ENCODE data around the gene SAG.

The SAG gene

GRCh38 chr2:233346930-233347329 lies 39.3 kb downstream of the SAG start:
- Mint-ChIP-seq H3K4me3 (no peak overlapping the region), H3K36me3 (ENCODE audit: low read depth) (no peaks in the 10 kb centered on the region), H3K9me3 (no peaks in the 10 kb centered on the region), H3K27me3 (ENCODE audit: low read depth) (peaks cover 3% of the 10 kb centered on the region), H3K4me1 (ENCODE audit: low read depth) (peaks cover 18% of the 10 kb centered on the region), H3K27ac (no peak overlapping the region)
- DNase-seq (ENCODE audit: low spot score): no peak

GRCh38 chr2:233349005-233349998 lies 41.7 kb downstream of the SAG start:
- H3K4me3 Mint-ChIP-seq: peak overlapping the region; percentile 17
- no peak for DNase-seq (ENCODE audit: low spot score)
- H3K4me1 Mint-ChIP-seq (ENCODE audit: low read depth): peaks cover 30% of the 10 kb centered on the region
- peaks cover 2% of the 10 kb centered on the region for H3K36me3 Mint-ChIP-seq (ENCODE audit: low read depth)
- H3K9me3 Mint-ChIP-seq: no peaks in the 10 kb centered on the region
- no peaks in the 10 kb centered on the region for H3K27me3 Mint-ChIP-seq (ENCODE audit: low read depth)
- peak overlapping the region; percentile 26 for H3K27ac Mint-ChIP-seq

- Mint-ChIP-seq H3K4me3 (peak overlapping the region; percentile 2), H3K4me1 (ENCODE audit: low read depth) (peaks cover 36% of the 10 kb centered on the region), H3K27ac (no peak overlapping the region), H3K9me3 (no peaks in the 10 kb centered on the region), H3K27me3 (ENCODE audit: low read depth) (no peaks in the 10 kb centered on the region), H3K36me3 (ENCODE audit: low read depth) (peaks cover 6% of the 10 kb centered on the region)
- peak; percentile 30 for DNase-seq (ENCODE audit: low spot score)
These were observed 43.1 kb downstream of the SAG start for GRCh38 chr2:233350708-233351107.

- no peak overlapping the region for H3K4me3 Mint-ChIP-seq
- H3K9me3 Mint-ChIP-seq: no peaks in the 10 kb centered on the region
- DNase-seq (ENCODE audit: low spot score): no peak
- peaks cover 13% of the 10 kb centered on the region for H3K36me3 Mint-ChIP-seq (ENCODE audit: low read depth)
- peaks cover 43% of the 10 kb centered on the region for H3K4me1 Mint-ChIP-seq (ENCODE audit: low read depth)
- no peak overlapping the region for H3K27ac Mint-ChIP-seq
- H3K27me3 Mint-ChIP-seq (ENCODE audit: low read depth): no peaks in the 10 kb centered on the region
These were observed 43.8 kb downstream of the SAG start for GRCh38 chr2:233351423-233351822.

GRCh38 chr2:233352141-233352842 lies 44.7 kb downstream of the SAG start:
- Mint-ChIP-seq H3K4me3 (peak overlapping the region; percentile 1), H3K4me1 (ENCODE audit: low read depth) (peaks cover 50% of the 10 kb centered on the region), H3K9me3 (no peaks in the 10 kb centered on the region), H3K27ac (no peak overlapping the region), H3K36me3 (ENCODE audit: low read depth) (peaks cover 19% of the 10 kb centered on the region), H3K27me3 (ENCODE audit: low read depth) (no peaks in the 10 kb centered on the region)
- DNase-seq (ENCODE audit: low spot score): no peak

GRCh38 chr2:233353101-233353768 lies 45.6 kb downstream of the SAG start:
- no peaks in the 10 kb centered on the region for H3K27me3 Mint-ChIP-seq (ENCODE audit: low read depth)
- peak overlapping the region; percentile 88 for H3K27ac Mint-ChIP-seq
- peak overlapping the region; percentile 88 for H3K4me3 Mint-ChIP-seq
- peaks cover 53% of the 10 kb centered on the region for H3K4me1 Mint-ChIP-seq (ENCODE audit: low read depth)
- no peaks in the 10 kb centered on the region for H3K9me3 Mint-ChIP-seq
- no peak for DNase-seq (ENCODE audit: low spot score)
- H3K36me3 Mint-ChIP-seq (ENCODE audit: low read depth): peaks cover 19% of the 10 kb centered on the region

GRCh38 chr2:233353769-233354499 lies 46.3 kb downstream of the SAG start, which contains the start of gene DGKD:
TSS of gene DGKD (plus strand) at chr2:233354494. CDS start at chr2:233354519, 25 bp downstream.
- peak; percentile 61 for DNase-seq (ENCODE audit: low spot score)
- Mint-ChIP-seq H3K27me3 (ENCODE audit: low read depth) (no peaks in the 10 kb centered on the region), H3K27ac (peak within 1 kb of the TSS; percentile 88), H3K4me1 (ENCODE audit: low read depth) (peaks cover 56% of the 10 kb centered on the region), H3K9me3 (no peaks in the 10 kb centered on the region), H3K36me3 (ENCODE audit: low read depth) (peaks cover 25% of the 10 kb centered on the region), H3K4me3 (peak within 1 kb of the TSS; percentile 89)

GRCh38 chr2:233354500-233354924 lies 46.9 kb downstream of the SAG start:
- peaks cover 25% of the 10 kb centered on the region for H3K36me3 Mint-ChIP-seq (ENCODE audit: low read depth)
- no peaks in the 10 kb centered on the region for H3K9me3 Mint-ChIP-seq
- H3K27me3 Mint-ChIP-seq (ENCODE audit: low read depth): no peaks in the 10 kb centered on the region
- no peak for DNase-seq (ENCODE audit: low spot score)
- H3K4me3 Mint-ChIP-seq: no peak overlapping the region
- H3K4me1 Mint-ChIP-seq (ENCODE audit: low read depth): peaks cover 56% of the 10 kb centered on the region
- H3K27ac Mint-ChIP-seq: no peak overlapping the region

GRCh38 chr2:233354971-233355574 lies 47.5 kb downstream of the SAG start:
- Mint-ChIP-seq H3K9me3 (no peaks in the 10 kb centered on the region), H3K27me3 (ENCODE audit: low read depth) (no peaks in the 10 kb centered on the region), H3K4me3 (peak overlapping the region; percentile 89), H3K36me3 (ENCODE audit: low read depth) (peaks cover 29% of the 10 kb centered on the region), H3K4me1 (ENCODE audit: low read depth) (peaks cover 60% of the 10 kb centered on the region), H3K27ac (peak overlapping the region; percentile 76)
- no peak for DNase-seq (ENCODE audit: low spot score)

- peaks cover 31% of the 10 kb centered on the region for H3K36me3 Mint-ChIP-seq (ENCODE audit: low read depth)
- no peaks in the 10 kb centered on the region for H3K27me3 Mint-ChIP-seq (ENCODE audit: low read depth)
- no peaks in the 10 kb centered on the region for H3K9me3 Mint-ChIP-seq
- H3K4me1 Mint-ChIP-seq (ENCODE audit: low read depth): peaks cover 56% of the 10 kb centered on the region
- no peak for DNase-seq (ENCODE audit: low spot score)
- H3K27ac Mint-ChIP-seq: no peak overlapping the region
- peak overlapping the region; percentile 89 for H3K4me3 Mint-ChIP-seq
These were observed 48.3 kb downstream of the SAG start for GRCh38 chr2:233355916-233356315.

GRCh38 chr2:233356546-233357308 lies 49.1 kb downstream of the SAG start:
- Mint-ChIP-seq H3K9me3 (no peaks in the 10 kb centered on the region), H3K4me1 (ENCODE audit: low read depth) (peaks cover 52% of the 10 kb centered on the region), H3K27ac (no peak overlapping the region), H3K36me3 (ENCODE audit: low read depth) (peaks cover 35% of the 10 kb centered on the region), H3K27me3 (ENCODE audit: low read depth) (no peaks in the 10 kb centered on the region), H3K4me3 (peak overlapping the region; percentile 89)
- DNase-seq (ENCODE audit: low spot score): no peak

- no peaks in the 10 kb centered on the region for H3K9me3 Mint-ChIP-seq
- no peak overlapping the region for H3K4me3 Mint-ChIP-seq
- peaks cover 48% of the 10 kb centered on the region for H3K4me1 Mint-ChIP-seq (ENCODE audit: low read depth)
- H3K27ac Mint-ChIP-seq: no peak overlapping the region
- no peaks in the 10 kb centered on the region for H3K27me3 Mint-ChIP-seq (ENCODE audit: low read depth)
- DNase-seq (ENCODE audit: low spot score): no peak
- peaks cover 37% of the 10 kb centered on the region for H3K36me3 Mint-ChIP-seq (ENCODE audit: low read depth)
These were observed 50.7 kb downstream of the SAG start for GRCh38 chr2:233358335-233358734.

All from T-helper 2 cell treated with Interferon-gamma antibody and Interleukin-4, amounts not matched to agents 5 μg/mL and 100 μg/mL, for 36 hours (primary cell).